Measurements from ENCODE around the gene RNF125.
"Not testable (repeated sequence)": the region's sequence is repeated elsewhere in the genome, so short reads cannot be mapped to it uniquely, and the experiment has no call there.

The RNF125 gene

DNA sequence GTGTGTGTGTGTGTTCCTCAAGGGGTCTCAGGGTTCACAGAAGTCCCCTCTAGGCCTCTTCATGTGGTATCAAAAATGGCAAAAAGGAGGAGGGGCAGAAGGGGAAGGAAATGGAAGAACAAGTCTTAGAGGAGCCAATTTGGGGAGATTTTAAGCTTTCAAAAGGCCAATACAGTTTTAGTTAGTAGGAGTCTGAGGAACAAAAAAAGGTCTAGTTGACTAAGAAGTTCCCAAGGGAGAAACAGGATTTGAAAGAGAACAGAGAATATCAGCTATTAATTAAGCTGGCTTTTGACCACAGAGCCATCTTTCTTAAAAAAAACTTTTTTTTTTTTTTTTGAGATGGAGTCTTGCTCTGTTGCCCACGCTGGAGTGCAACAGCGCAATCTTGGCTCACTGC is 7.1 kb downstream of the RNF125 start:
- no peak for DNase-seq (ENCODE audit: low spot score)

DNA sequence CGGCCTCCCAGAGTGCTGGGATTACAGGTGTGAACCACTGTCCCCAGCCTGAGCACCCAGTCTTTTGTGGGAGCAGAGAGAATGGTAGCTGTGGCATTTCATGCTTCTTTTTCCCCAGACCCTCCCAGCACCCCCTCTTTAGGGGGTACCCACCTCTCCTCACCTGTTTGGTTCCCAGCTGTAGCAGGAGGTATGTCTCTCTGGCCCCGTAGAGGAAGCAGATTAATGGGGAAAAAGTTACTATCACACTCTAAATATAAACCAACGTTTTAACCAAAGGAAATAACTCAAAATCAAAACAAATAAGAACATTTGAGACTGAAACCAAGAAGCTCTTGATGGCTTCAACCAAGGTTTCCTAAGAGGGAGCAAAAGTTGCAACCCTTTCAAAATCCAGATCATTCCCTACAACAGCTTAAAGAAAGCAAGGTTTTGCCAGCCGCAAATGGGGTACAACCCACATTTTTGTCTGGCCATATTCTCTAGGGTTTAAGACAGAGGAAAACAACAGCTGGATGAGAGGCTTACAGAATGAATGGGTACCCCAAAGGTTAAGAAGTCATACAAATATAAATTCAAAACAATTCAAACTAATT is 8.0 kb downstream of the RNF125 start:
- no peak for DNase-seq (ENCODE audit: low spot score)

DNA sequence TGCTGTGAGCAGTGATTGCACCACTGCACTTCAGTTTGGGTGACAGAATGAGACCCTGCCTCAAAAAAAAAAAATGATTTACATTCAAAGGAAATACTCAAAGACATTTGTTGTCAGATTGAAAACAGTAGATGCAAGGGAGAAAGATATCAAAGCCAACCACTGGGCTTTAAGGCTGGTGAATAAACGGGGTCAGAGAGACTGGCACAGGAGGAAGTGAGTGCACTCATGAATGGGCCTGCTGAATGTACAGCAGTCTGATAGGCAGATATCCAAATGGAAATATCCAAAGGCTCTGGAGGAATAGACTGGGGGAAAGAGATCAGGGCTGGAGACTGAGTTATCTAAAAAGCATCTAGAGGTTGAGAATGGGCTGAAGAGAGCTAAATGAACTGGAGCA is 10.9 kb downstream of the RNF125 start:
- no peak for DNase-seq (ENCODE audit: low spot score)

DNA sequence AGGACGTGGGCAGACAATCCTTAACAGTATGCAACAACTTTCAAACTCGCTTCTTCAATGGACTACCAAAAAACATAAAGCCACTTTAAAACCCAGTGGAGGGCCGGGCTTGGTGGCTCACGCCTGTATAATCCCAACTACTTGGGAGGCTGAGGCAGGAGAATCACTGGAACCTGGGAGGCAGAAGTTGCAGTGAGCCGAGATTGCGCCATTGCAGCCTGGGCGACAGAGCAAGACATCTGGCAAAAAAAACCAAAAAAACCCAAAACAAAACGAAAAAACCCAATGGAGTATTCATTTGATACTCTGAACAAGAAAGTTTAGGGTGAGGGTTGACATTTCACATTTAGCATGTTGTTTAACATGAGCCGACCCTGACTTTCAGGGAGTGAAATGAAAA is 14.0 kb downstream of the RNF125 start:
- DNase-seq (ENCODE audit: low spot score) = no peak

DNA sequence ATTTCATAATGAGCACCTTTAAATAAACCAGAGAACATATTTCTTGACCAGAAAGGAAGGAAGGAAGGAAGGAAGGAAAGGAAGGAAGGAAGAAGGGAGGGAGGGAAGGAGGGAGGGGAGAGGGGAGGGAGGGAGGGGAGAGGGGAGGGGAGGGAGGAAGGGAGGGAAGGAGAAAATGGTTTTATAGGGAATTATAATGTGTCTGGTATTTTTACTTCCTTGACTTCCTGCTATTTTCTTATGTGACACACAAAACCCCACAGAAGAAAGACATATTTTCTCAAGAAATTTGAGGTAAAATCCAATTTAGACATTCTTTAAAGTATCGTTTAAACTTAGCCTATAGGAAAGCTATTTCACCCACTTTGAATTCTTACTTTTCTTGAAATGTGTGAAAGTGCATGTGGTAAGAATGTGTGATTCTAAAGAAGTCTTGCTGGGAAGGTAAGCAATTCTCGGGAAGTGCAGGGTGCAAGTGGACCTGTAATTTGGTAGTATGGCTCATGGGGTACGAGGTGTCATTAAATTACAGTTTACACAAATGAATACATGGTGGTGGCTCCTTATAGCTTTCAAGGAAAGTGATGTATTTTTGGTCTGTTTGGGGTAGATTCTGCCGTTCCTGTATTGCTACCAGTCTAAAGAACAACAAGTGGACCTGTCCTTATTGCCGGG is 18.0 kb downstream of the RNF125 start:
- no peak for DNase-seq (ENCODE audit: low spot score)

DNA sequence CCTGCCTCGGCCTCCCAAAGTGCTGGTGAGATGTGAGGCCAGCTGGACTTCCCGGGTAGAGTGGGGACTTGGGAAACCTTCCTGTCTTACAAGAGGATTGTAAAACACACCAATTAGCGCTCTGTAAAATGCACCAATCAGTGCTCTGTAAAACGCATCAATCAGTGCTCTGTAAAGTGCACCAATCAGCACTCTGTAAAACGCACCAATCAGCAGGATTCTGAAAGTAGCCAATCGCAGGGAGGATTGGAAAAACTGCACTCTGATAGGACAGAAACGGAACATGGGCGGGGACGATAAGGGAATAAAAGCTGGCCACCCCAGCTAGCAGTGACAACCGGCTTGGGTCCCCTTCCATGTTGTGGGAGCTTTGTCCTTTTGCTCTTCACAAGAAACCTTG is 19.0 kb downstream of the RNF125 start:
- DNase-seq (ENCODE audit: low spot score) = no peak

DNA sequence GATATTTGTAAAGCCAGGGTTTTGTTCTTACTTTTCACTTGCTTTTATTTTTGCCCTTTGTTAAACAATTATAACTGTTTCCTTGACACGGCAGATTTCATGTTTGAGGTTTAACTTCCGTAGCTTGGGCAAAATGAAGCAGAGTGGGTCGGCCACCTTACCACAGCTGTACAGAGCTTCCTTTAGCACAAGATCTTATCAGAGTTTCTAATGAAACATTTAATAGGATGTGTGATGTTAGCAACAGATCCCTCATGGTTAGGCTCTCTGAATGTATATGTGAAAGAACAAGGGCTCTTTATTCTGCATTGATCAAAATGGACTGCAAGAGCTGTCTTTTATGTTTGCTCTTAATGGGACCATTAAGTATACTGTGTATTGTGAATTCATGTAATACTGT is 22.3 kb downstream of the RNF125 start:
- DNase-seq (ENCODE audit: low spot score) = no peak

DNA sequence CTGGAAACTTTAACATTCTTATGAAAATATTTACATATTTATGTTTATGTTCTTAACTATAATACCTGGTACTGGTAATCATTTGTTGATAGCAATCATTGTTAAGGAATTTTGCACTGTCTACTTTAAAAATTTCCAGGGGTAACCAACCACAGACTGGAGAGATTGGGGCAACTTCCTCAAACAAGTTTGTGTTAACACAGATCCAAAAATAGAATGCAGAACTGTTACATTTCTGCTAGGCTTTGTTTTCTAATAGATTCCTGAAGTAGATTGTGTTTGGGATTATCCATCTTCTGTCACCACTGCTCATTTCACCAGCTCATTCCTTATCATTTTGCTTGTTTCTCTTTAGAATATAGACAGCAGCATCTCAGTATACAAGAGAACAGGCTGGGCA is 23.7 kb downstream of the RNF125 start:
- no peak for DNase-seq (ENCODE audit: low spot score)

DNA sequence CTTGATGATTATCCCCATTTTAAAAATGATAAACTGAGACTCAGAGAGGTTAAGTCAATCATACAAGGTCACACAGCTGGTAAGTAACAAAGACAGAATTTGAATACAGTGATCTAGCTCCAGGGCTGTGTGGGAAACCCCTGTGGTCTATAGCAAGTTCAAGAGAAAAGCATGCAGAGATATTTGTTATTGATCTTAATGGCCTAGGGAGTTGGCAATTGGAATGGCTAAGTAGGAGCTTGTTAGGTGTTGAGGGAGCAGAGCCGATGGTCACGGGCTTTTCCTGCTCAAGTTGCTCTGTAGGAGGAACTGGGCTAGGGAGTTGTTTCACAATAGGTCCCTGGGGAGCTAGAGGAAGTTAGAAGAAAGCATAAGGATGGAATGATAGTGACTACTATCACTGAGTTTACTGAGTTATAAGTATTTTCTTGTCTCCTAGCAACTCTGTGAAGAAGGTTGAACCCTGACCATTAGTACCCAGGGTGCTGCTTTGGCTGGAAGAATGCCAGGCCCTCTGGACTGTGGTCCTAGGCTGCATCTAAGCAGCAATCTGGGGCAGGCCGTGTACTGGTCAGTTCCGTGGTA is 30.0 kb downstream of the RNF125 start:
- peak; percentile 2 for DNase-seq (ENCODE audit: low spot score)

DNA sequence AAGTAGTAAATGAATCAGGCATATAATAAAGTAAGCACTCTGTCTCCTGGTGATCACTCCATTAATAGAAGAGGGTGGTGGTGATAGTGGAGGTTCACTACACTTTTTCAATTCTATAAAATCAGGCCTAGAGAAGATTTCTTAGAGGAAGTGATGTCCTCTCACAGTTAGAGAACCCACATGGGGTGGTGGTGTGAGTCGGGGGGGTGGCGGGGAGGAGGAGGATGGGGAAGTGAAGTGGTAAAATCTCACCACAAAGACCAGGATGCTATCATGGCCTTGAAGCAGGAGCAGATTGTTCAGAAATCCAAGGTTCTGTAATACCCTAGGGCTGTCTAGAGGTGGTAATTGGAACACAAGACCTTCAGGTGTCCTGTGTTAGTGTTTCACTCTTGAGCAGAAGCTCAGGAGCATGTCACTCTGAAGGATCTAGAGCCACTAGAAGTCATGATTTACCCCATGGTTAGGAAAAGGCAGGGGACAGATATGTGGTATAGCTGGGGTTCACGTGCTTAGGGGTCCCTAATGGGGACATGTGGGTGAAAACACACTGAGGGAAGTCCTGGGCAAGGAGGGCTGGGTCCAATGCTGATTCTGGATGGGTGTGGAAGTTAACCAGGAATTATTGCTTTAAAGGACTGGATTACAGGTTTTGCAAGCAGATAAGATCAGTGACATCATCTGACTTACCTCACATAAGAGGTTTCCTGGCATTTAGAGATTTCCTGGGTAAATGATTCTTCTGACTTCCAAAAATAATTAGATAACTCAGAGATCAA is 31.0 kb downstream of the RNF125 start:
- no peak for DNase-seq (ENCODE audit: low spot score)

DNA sequence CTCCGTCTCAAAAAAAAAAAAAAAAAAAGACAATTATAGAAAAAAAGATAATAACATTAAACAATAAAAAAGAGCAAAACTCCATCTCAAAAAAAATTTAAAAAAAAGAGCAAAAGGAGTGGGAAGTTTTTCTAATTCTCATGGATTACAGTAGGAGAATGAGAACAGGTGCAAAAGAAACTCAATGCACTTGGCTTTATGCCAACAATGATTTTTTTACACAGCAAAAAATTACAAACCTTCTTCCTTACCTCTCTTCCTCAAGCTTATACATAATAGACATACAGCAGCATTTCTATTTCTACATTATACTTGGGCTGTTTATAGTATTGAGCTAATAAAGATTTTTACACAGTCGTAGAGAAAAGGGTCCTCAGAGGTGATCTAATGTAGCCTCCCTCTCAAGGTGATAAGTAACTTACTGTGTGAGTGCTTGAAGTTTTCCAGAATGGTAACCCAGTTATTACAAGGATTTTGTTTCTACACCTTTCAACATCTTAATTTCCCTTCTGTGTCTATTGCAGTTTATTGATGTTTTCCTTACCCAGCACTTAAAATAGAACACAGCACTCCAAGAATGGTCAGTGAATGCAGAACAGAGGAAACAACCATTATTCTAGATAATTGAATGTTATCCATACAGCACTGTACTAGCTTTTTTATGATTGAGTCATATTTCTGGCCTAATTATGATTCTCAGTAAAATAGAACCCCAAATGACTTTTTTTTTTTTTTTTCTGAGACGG is 38.2 kb downstream of the RNF125 start:
- no peak for DNase-seq (ENCODE audit: low spot score)

DNA sequence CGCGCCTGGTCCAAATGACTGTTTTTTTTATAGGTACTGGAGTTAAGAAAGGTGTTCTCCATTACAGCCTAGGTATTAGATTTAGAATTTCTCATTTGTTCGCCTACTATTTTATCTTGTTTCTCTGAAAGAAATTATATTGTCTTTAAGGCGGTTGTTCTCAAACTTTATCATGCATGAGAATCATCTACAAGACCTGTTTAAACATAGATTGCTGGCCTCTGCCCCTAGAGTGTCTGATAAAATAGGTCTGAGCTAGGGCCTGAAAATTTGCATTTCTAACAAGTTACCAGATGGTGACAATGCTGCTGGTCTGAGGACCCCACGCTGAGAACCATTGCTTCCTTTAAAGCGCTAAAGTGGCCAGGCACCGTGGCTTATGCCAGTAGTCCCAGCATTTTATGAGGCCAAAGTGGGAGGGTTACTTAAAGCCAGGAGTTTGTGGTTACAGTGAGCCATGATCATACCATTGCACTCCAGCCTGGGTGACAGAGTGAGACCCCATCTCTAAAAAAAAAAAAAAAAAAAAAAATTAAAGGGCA is 39.1 kb downstream of the RNF125 start:
- DNase-seq (ENCODE audit: low spot score) = no peak

DNA sequence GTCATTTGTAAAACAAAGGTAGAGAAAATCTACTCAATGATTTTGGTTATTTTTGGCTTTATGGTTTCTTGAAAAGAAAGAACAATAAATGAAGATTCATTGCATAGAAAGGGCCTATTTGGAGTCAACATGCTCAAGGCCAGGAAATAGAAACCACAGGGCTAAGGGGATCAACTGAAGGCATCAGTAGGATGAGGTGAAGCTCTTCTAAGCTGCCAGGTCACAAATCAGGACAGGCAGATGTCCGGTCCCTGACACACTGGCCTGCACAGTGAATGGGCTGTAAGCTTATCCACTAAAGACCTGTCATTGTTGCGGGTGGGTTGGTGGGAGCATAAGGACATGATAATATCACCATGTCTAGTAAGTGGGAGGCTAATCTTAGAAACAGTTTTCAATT is 41.4 kb downstream of the RNF125 start:
- no peak for DNase-seq (ENCODE audit: low spot score)

DNA sequence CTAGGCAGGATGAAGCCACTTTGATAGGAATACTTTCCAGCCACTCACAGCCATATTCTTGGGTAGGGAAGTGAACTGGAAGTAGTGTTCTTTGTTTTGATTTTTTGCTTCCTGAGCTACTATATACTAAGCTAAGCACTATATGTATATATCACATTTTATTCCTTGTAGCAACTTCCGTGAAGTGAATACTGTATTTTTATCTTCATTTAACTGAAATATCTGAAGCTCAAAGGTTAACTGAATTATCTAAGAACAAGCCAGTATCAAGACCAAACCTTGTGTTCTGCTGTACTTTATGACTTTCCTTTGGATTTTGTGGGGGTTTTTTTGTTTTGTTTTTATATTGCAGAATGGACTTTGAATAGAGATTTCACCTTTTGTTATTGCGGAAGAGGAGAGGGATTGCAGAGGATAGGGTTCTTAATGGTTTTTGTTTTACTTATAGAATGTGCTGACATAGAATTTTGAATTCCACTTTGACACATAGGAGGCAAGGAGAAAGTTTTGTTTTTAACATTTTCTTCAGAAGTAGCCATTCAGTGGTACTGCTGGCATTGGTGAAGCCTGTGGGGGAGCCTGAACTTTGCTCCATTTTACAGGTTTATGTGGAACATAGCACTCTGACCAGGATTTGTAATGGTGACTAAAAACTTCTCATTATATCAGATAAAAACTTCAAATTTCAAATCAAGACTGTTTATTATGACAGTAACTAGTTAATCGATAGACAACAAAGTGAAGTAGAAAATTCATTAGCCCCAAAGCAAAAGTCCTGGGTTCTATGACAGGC is 48.9 kb downstream of the RNF125 start:
- DNase-seq (ENCODE audit: low spot score) = no peak

DNA sequence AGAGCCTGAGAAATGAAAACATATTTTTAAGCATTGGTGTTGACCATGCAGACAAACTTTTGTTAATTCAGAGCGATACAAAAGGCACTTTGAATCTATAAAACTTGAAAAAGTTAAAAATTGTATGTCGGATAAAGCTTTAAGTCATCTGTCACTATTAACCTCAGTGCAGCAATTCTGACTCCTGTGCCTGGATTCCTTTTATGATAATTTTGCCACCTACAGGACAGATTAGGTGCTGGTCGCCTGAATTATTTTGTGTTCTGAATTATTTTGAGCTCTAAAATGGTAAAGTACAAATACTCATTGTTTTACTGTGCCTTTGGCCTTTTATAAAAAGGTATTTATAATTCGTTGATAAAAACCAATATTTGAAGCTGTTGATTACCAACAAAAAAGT is 53.7 kb downstream of the RNF125 start:
- no peak for DNase-seq (ENCODE audit: low spot score)

DNA sequence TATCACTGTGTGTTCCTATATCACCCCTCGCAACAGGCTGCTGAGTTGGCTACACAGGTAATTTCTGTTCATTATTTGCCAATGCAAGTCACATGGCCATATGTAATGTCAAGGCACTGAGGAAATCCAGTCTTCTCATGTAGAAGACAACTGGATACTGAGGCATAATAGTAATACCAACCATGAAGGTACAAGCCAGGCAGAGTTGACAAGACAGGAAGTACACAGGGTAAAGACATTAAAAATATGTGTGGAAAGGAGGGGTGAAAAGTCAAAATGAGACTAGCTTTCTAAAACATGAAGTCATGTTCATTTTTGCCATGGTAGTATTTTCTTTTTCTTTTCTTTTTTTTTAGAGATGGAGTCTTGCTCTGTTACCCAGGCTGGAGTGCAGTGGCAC is 55.6 kb downstream of the RNF125 start:
- DNase-seq (ENCODE audit: low spot score) = no peak

DNA sequence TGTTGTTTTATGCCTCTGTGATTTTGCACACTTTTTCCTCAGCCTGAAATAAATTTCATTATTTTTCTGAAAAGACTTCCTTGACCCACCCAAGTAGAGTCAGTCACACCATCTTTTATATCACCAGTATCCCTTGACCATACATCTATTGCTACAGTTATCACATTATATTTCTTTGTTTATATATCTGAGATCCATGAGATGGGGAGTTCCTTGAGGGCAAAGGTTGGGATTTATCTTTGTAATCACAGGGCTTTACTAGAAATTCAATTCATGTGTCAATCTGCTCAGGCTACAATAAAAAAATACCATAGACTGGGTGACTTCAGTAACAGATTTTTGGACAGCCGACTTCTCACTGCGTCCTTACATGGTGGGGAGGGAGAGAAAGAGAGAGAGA is 60.2 kb downstream of the RNF125 start:
- DNase-seq (ENCODE audit: low spot score) = no peak

DNA sequence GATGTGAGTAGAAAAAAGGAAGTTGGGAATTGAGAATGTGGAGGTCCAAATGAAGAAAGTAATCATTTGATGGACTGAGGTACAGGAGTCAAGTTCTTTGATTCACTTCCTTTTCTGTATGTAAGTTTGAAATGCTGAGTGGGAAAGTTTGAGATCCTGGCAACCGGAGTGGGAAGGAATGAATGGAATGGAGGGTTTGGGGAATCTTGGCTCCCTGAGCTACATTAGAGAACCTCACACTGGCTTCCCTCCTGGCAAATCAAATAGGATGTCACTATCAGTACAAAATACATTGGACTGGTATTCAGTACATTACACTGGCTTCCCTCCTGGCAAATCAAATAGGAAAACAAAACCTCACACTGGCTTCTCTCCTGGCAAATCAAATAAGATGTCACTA is 63.3 kb downstream of the RNF125 start:
- DNase-seq (ENCODE audit: low spot score) = no peak

DNA sequence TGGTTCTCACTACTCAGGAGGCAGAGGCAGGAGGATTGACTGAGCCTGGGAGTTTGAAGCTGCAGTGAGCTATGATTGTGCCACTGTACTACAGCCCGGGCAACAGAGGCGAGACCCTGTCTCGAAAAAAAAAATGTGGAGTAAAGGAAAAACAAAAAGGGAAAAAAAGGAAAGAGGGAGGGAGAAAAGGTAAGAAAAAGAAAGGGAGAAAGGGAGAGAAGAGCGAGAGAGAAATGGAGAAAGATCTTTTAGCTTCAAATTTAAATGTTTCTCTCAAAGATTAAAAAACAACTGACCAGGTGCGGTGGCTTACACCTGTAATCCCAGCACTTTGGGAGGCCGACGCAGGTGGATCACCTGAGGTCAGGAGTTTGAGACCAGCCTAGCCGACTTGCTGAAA is 65.2 kb downstream of the RNF125 start:
- no peak for DNase-seq (ENCODE audit: low spot score)

DNA sequence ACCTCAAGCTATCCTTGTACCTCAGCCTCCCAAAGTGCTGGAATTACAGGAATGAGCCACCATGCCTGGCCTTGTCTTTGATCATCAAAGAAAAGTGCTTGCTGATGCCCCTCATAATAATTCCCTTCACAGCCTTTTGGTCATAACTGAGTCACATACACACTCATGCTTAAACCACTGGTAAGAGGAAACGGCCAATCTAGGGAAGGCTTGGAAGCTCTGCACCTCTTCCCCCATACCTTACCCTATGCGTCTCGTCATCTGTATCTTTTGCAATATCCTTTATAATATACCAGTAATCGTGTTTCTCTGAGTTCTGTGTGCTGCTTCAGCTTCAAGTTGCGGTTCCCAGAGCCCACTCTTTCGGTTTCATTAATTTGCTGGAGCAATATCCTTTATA is 68.3 kb downstream of the RNF125 start:
- DNase-seq (ENCODE audit: low spot score) = no peak

DNA sequence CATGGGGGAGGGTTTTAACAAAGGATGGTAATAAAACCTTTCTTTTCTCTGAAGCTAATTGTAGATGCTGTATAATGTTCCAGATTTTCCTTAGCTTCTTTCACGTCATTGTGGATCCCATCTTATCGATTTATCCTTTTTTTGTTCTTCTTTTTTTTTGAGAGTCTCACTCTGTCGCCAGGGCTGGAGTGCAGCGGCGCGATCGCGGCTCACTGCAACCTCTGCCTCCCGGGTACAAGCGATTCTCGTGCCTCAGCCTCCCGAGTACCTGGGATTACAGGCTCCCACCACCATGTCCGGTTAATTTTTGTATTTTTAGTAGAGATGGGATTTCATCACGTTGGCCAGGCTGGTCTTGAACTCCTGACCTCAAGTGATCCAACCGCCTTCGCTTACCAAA is 72.2 kb downstream of the RNF125 start:
- not testable (repeated sequence) for DNase-seq (ENCODE audit: low spot score)

Measured in HuH-7 (cell line).